ENCODE results near the gene LIX1L.

DNA sequence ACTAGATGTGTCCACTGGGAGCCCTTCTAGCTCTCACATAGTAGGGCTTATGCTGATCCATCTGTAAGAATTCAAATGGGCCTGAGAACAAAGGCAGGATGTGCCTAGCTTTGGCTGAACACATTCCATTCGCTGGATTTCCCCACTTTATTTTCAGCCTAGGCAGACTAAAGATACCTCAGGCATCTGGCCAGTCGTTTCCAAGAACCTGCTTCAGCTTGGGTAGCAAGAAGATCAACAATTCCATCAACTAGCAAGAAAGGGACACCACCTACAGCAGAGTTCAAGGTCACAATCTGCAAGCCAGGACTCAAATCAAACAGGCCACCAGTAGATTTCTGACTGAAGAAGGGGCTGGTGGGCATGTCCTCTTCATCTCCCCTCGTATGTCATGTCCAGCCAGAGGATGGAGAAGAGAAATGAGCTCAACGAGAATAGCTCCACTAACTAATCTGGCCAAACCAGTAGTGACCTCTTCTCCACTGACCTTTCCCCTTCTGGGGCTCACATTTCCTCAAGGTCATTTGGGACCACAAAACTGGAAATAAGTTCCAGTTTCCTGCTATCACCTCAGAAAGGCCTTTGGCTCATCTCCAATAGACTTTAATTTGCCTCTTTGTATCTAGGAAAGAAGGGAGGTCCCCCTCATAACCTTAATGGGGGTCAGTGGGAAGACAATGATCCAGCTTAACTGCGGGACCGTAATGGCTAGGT is 24.4 kb upstream of the LIX1L start:
- TF ChIP-seq SREBF2 (IDR thresholded peaks at IDR 0.05) (no peak), KDM1A (IDR thresholded peaks at IDR 0.05; ENCODE audit: low read depth) (no peak), RFX5 (IDR thresholded peaks at IDR 0.05) (no peak), MAZ (IDR thresholded peaks at IDR 0.05; ENCODE audit: borderline replicate concordance, low read depth, low read length) (no peak), EP300 (IDR thresholded peaks at IDR 0.05) (no peak), HOXA7 (CRISPR knock-in tag; IDR thresholded peaks at IDR 0.05) (no peak), POLR2A (IDR thresholded peaks at IDR 0.05; ENCODE audit: low read length) (no peak), POLR2AphosphoS2 (conservative IDR thresholded peaks at IDR 0.05; ENCODE audit: low read length) (no peak), TP53 (CRISPR knock-in tag; IDR thresholded peaks at IDR 0.05) (no peak)
- TF ChIP-seq, protein P1, sequence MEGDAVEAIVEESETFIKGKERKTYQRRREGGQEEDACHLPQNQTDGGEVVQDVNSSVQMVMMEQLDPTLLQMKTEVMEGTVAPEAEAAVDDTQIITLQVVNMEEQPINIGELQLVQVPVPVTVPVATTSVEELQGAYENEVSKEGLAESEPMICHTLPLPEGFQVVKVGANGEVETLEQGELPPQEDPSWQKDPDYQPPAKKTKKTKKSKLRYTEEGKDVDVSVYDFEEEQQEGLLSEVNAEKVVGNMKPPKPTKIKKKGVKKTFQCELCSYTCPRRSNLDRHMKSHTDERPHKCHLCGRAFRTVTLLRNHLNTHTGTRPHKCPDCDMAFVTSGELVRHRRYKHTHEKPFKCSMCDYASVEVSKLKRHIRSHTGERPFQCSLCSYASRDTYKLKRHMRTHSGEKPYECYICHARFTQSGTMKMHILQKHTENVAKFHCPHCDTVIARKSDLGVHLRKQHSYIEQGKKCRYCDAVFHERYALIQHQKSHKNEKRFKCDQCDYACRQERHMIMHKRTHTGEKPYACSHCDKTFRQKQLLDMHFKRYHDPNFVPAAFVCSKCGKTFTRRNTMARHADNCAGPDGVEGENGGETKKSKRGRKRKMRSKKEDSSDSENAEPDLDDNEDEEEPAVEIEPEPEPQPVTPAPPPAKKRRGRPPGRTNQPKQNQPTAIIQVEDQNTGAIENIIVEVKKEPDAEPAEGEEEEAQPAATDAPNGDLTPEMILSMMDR (IDR thresholded peaks at IDR 0.05), result no peak
- TF ChIP-seq, protein P2, sequence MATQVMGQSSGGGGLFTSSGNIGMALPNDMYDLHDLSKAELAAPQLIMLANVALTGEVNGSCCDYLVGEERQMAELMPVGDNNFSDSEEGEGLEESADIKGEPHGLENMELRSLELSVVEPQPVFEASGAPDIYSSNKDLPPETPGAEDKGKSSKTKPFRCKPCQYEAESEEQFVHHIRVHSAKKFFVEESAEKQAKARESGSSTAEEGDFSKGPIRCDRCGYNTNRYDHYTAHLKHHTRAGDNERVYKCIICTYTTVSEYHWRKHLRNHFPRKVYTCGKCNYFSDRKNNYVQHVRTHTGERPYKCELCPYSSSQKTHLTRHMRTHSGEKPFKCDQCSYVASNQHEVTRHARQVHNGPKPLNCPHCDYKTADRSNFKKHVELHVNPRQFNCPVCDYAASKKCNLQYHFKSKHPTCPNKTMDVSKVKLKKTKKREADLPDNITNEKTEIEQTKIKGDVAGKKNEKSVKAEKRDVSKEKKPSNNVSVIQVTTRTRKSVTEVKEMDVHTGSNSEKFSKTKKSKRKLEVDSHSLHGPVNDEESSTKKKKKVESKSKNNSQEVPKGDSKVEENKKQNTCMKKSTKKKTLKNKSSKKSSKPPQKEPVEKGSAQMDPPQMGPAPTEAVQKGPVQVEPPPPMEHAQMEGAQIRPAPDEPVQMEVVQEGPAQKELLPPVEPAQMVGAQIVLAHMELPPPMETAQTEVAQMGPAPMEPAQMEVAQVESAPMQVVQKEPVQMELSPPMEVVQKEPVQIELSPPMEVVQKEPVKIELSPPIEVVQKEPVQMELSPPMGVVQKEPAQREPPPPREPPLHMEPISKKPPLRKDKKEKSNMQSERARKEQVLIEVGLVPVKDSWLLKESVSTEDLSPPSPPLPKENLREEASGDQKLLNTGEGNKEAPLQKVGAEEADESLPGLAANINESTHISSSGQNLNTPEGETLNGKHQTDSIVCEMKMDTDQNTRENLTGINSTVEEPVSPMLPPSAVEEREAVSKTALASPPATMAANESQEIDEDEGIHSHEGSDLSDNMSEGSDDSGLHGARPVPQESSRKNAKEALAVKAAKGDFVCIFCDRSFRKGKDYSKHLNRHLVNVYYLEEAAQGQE (IDR thresholded peaks at IDR 0.05), result no peak
- TF ChIP-seq, protein P3, sequence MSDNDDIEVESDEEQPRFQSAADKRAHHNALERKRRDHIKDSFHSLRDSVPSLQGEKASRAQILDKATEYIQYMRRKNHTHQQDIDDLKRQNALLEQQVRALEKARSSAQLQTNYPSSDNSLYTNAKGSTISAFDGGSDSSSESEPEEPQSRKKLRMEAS (IDR thresholded peaks at IDR 0.05), result no peak
- TF ChIP-seq, protein P4, sequence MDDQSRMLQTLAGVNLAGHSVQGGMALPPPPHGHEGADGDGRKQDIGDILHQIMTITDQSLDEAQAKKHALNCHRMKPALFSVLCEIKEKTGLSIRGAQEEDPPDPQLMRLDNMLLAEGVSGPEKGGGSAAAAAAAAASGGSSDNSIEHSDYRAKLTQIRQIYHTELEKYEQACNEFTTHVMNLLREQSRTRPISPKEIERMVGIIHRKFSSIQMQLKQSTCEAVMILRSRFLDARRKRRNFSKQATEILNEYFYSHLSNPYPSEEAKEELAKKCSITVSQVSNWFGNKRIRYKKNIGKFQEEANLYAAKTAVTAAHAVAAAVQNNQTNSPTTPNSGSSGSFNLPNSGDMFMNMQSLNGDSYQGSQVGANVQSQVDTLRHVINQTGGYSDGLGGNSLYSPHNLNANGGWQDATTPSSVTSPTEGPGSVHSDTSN (IDR thresholded peaks at IDR 0.05), result no peak

Measured in A549 (cell line).